Fibroblast of the conjunctiva (primary cell): Measurements from ENCODE around the gene TAF1B.
A peak's percentile ranks its signal among the peaks of the same experiment; 100 is the strongest.
"Not testable (repeated sequence)": the region's sequence is repeated elsewhere in the genome, so short reads cannot be mapped to it uniquely, and the experiment has no call there.

Experiments
- DNase-seq: peaks from one replicate; pipeline ENCODE4 v3.0.0-alpha.2; 2010; ENCODE audit warnings: low read depth

The TAF1B gene

GRCh38 chr2:9831670-9832069 lies 11.6 kb upstream of the TAF1B start:
- DNase-seq = no peak

- peak; percentile 42 for DNase-seq
Observed at GRCh38 chr2:9832586-9832985, 10.7 kb upstream of the TAF1B start.

GRCh38 chr2:9835068-9835467 lies 8.2 kb upstream of the TAF1B start:
- not testable (repeated sequence) for DNase-seq

GRCh38 chr2:9836074-9836473 lies 7.2 kb upstream of the TAF1B start:
- no peak for DNase-seq

GRCh38 chr2:9836517-9836916 lies 6.8 kb upstream of the TAF1B start:
- no peak for DNase-seq

GRCh38 chr2:9837451-9837850 lies 5.8 kb upstream of the TAF1B start:
- DNase-seq = no peak

- no peak for DNase-seq
Observed at GRCh38 chr2:9838391-9838790, 4.9 kb upstream of the TAF1B start.

GRCh38 chr2:9842487-9843228 lies 616 bp upstream of the TAF1B start:
- no peak for DNase-seq

GRCh38 chr2:9844036-9844483 lies 786 bp downstream of the TAF1B start:
- no peak for DNase-seq

- no peak for DNase-seq
Observed at GRCh38 chr2:9844576-9844975, 1.3 kb downstream of the TAF1B start.

- no peak for DNase-seq
Observed at GRCh38 chr2:9846554-9846953, 3.3 kb downstream of the TAF1B start.

GRCh38 chr2:9847140-9847539 lies 3.9 kb downstream of the TAF1B start:
- no peak for DNase-seq

- DNase-seq = no peak
Observed at GRCh38 chr2:9852881-9853280, 9.6 kb downstream of the TAF1B start.

- no peak for DNase-seq
Observed at GRCh38 chr2:9857814-9858729, 14.8 kb downstream of the TAF1B start.

GRCh38 chr2:9858730-9859068 lies 15.4 kb downstream of the TAF1B start:
- DNase-seq = no peak

- not testable (repeated sequence) for DNase-seq
Observed at GRCh38 chr2:9860922-9861580, 17.8 kb downstream of the TAF1B start.

GRCh38 chr2:9867881-9868280 lies 24.6 kb downstream of the TAF1B start:
- no peak for DNase-seq

GRCh38 chr2:9873337-9873736 lies 30.1 kb downstream of the TAF1B start:
- DNase-seq = no peak

GRCh38 chr2:9877026-9877425 lies 33.8 kb downstream of the TAF1B start:
- no peak for DNase-seq

- no peak for DNase-seq
Observed at GRCh38 chr2:9877726-9878125, 34.5 kb downstream of the TAF1B start.

- DNase-seq = no peak
Observed at GRCh38 chr2:9879455-9880194, 36.4 kb downstream of the TAF1B start.

GRCh38 chr2:9883897-9884296 lies 40.6 kb downstream of the TAF1B start:
- no peak for DNase-seq
